ENCODE results near the gene PPFIBP1. TPM values are rescaled to one million over a fixed set of nuclear protein-coding genes. Genes with fewer than 3 reads are reported as not detected.

The PPFIBP1 gene
- total and polyA plus RNA-seq, 2 of the 13 experiments (the other 11 are each of a cell fraction or from before 2014, with no cell fraction given) = 16.2 to 21.8 TPM

GRCh38 chr12:27498149-27498548 lies 25.9 kb upstream of the PPFIBP1 start (continued):
- TF ChIP-seq ZBTB40 (IDR thresholded peaks at IDR 0.05) = no peak
- no peak for TF ChIP-seq ZBTB40 (CRISPR knock-in tag; IDR thresholded peaks at IDR 0.05)
- TF ChIP-seq MTF1 (CRISPR knock-in tag; IDR thresholded peaks at IDR 0.05) = no peak
- TF ChIP-seq PAF1 (CRISPR knock-in tag; IDR thresholded peaks at IDR 0.05) = no peak
- TF ChIP-seq SALL2 (CRISPR knock-in tag; IDR thresholded peaks at IDR 0.05) = no peak
- no peak for TF ChIP-seq ZBTB26 (CRISPR knock-in tag; IDR thresholded peaks at IDR 0.05; ENCODE audit: borderline replicate concordance)
- TF ChIP-seq ONECUT2 (CRISPR knock-in tag; IDR thresholded peaks at IDR 0.05) = no peak
- no peak for TF ChIP-seq ZSCAN29 (CRISPR knock-in tag; conservative IDR thresholded peaks at IDR 0.05)
- no peak for TF ChIP-seq CHCHD3 (CRISPR knock-in tag; IDR thresholded peaks at IDR 0.05)
- TF ChIP-seq ELF1 (CRISPR knock-in tag; IDR thresholded peaks at IDR 0.05) = no peak
- TF ChIP-seq CC2D1A (CRISPR knock-in tag; IDR thresholded peaks at IDR 0.05) = no peak
- TF ChIP-seq ZNF276 (CRISPR knock-in tag; IDR thresholded peaks at IDR 0.05; ENCODE audit: low read depth) = no peak
- TF ChIP-seq ZNF24 (IDR thresholded peaks at IDR 0.05) = no peak
- no peak for TF ChIP-seq ZNF557 (CRISPR knock-in tag; IDR thresholded peaks at IDR 0.05)
